H1 (cell line): Measurements from ENCODE around the gene CAMTA1. TPM values are rescaled to one million over a fixed set of nuclear protein-coding genes. Genes with fewer than 3 reads are reported as not detected.

Source experiments
- CTCF ChIA-PET: fragments of 300-600 bp; sonication (Branson Sonifier 250); formaldehyde crosslinking; loops from one replicate; lab custom pipeline; 2021; ENCODE audit not compliant: partially characterized antibody; lab: Charles Lee
- POLR2A ChIA-PET: fragments of 300-600 bp; sonication (Branson Sonifier 250); formaldehyde crosslinking; loops from one replicate; lab custom pipeline; 2021; ENCODE audit warnings: inconsistent platforms; ENCODE audit not compliant: partially characterized antibody; lab: Charles Lee
- DNase-seq, 2 experiments: peaks; one replicate each; pipeline versions ENCODE4 v3.0.0 to v3.0.0-alpha.2; 2010 to 2022; ENCODE audit warnings: low spot score in 2 of 2, low read depth in 1 of 2, mixed read lengths in 1 of 2
- FAIRE-seq: peaks from 2 replicates; lab custom pipeline; 2011; peaks lifted over from hg19 to GRCh38; lab: Jason Lieb, UNC
- H2AFZ ChIP-seq: 2 replicates; pipeline ENCODE4 v1.8.1; 2012; ENCODE audit warnings: low read length, inconsistent platforms
- H2AK5ac ChIP-seq: 2 replicates; pipeline ENCODE4 v1.6.1; 2013; ENCODE audit warnings: low read depth, low read length
- H2BK120ac ChIP-seq: replicated peaks from 2 replicates; pipeline ENCODE3; 2013; ENCODE audit warnings: low read depth, low read length, inconsistent platforms
- H2BK12ac ChIP-seq: 2 replicates; pipeline ENCODE4 v1.6.1; 2013; ENCODE audit warnings: low read depth, low read length
- H2BK15ac ChIP-seq: 2 replicates; pipeline ENCODE4 v1.6.1; 2013; ENCODE audit warnings: low read length
- H2BK20ac ChIP-seq: 2 replicates; pipeline ENCODE4 v1.6.1; 2013; ENCODE audit warnings: low read length
- H2BK5ac ChIP-seq: 2 replicates; pipeline ENCODE4 v1.6.1; 2013; ENCODE audit warnings: low read depth, low read length
- H3K14ac ChIP-seq: 2 replicates; pipeline ENCODE4 v1.6.1; 2013; ENCODE audit warnings: inconsistent platforms; ENCODE audit not compliant: insufficient read length
- H3K18ac ChIP-seq: 2 replicates; pipeline ENCODE4 v1.6.1; 2013; ENCODE audit warnings: low read length; ENCODE audit errors: extremely low read depth
- H3K23ac ChIP-seq: 2 replicates; pipeline ENCODE4 v1.6.1; 2013; ENCODE audit warnings: inconsistent platforms; ENCODE audit not compliant: insufficient read length
- H3K23me2 ChIP-seq: 2 replicates; pipeline ENCODE4 v1.6.1; 2013; ENCODE audit warnings: low read depth, low read length
- H3K27ac ChIP-seq: 2 replicates; pipeline ENCODE4 v1.6.1; 2011; ENCODE audit warnings: low read depth, low read length, inconsistent platforms
- H3K27me3 ChIP-seq, 4 experiments: replicated peaks in 1 of 4; 1 replicate in 1 of 4; 2 replicates in 3 of 4; pipeline versions ENCODE4 v1.6.1 to v1.8.1; 2011 to 2013; ENCODE audit warnings: low read length in 3 of 4, mild to moderate bottlenecking in 3 of 4, inconsistent platforms in 2 of 4, mixed read lengths in 2 of 4, moderate library complexity in 1 of 4; ENCODE audit not compliant: control insufficient read depth in 3 of 4, insufficient read depth in 3 of 4; ENCODE audit errors: extremely low read depth in 1 of 4
- H3K36me3 ChIP-seq, 4 experiments: 2 replicates each; pipeline versions ENCODE4 v1.6.1 to v1.8.1; 2011 to 2013; ENCODE audit warnings: mild to moderate bottlenecking in 4 of 4, low read length in 3 of 4, moderate library complexity in 2 of 4, control low read depth in 1 of 4, inconsistent platforms in 1 of 4; ENCODE audit not compliant: insufficient read depth in 4 of 4, control insufficient read depth in 2 of 4
- H3K4ac ChIP-seq: replicated peaks from 2 replicates; pipeline ENCODE3; 2013; ENCODE audit warnings: low read length, low read depth, mixed read lengths, inconsistent platforms; ENCODE audit not compliant: insufficient read length
- H3K4me1 ChIP-seq, 4 experiments: replicated peaks in 1 of 4; 1 replicate in 1 of 4; 2 replicates in 3 of 4; pipeline versions ENCODE4 v1.6.1 to v1.8.1; 2011 to 2013; ENCODE audit warnings: low read length in 3 of 4, inconsistent platforms in 2 of 4, mixed read lengths in 1 of 4; ENCODE audit not compliant: insufficient read depth in 4 of 4, control insufficient read depth in 3 of 4
- H3K4me2 ChIP-seq, 2 experiments: 2 replicates each; pipeline versions ENCODE4 v1.6.1 to v1.8.1; 2011 to 2013; ENCODE audit warnings: low read depth in 2 of 2, low read length in 2 of 2, control low read depth in 1 of 2, inconsistent platforms in 1 of 2, mild to moderate bottlenecking in 1 of 2; ENCODE audit not compliant: insufficient read depth in 1 of 2
- H3K4me3 ChIP-seq, 4 experiments: fragments of 200-600, 300-600 bp in 1 of 4; sonication (generic), shearing (Covaris generic), sonication (Bioruptor Twin) in 1 of 4; 2 replicates each; pipeline versions ENCODE4 v1.5.1 to v1.8.1; 2011 to 2016; ENCODE audit warnings: low read length in 4 of 4, low read depth in 3 of 4, control low read depth in 2 of 4, inconsistent platforms in 2 of 4, mild to moderate bottlenecking in 2 of 4, mixed read lengths in 1 of 4, moderate library complexity in 1 of 4; ENCODE audit not compliant: insufficient read depth in 2 of 4; ENCODE audit errors: extremely low read depth in 1 of 4
- H3K56ac ChIP-seq: replicated peaks from 2 replicates; pipeline ENCODE3; 2013; ENCODE audit warnings: low read depth, mild to moderate bottlenecking, mixed read lengths, low read length, inconsistent platforms; ENCODE audit not compliant: insufficient read length
- H3K79me1 ChIP-seq: 2 replicates; pipeline ENCODE4 v1.6.1; 2013; ENCODE audit warnings: low read depth, low read length, control low read depth
- H3K79me2 ChIP-seq, 2 experiments: 2 replicates each; pipeline versions ENCODE4 v1.6.1 to v1.8.1; 2012 to 2013; ENCODE audit warnings: low read length in 2 of 2, mild to moderate bottlenecking in 2 of 2, inconsistent platforms in 1 of 2; ENCODE audit not compliant: insufficient read depth in 2 of 2, control insufficient read depth in 1 of 2
- H3K9ac ChIP-seq, 4 experiments: replicated peaks in 1 of 4; 1 replicate in 1 of 4; 2 replicates in 3 of 4; pipeline versions ENCODE4 v1.6.1 to v1.8.1; 2011 to 2013; ENCODE audit warnings: low read depth in 3 of 4, low read length in 3 of 4, control low read depth in 2 of 4, mild to moderate bottlenecking in 2 of 4, moderate library complexity in 2 of 4, inconsistent platforms in 1 of 4; ENCODE audit errors: extremely low read depth in 1 of 4
- H3K9me3 ChIP-seq, 2 experiments: 2 replicates each; pipeline versions ENCODE4 v1.6.1 to v1.8.1; 2012 to 2013; ENCODE audit warnings: mild to moderate bottlenecking in 2 of 2, moderate library complexity in 2 of 2, control low read depth in 1 of 2, inconsistent platforms in 1 of 2, low read depth in 1 of 2, low read length in 1 of 2, mixed read lengths in 1 of 2; ENCODE audit not compliant: insufficient read depth in 2 of 2
- H4K20me1 ChIP-seq, 2 experiments: replicated peaks in 1 of 2; 2 replicates each; pipeline versions ENCODE3 to v1.8.1; 2011 to 2013; ENCODE audit warnings: inconsistent platforms in 2 of 2, low read length in 2 of 2, mild to moderate bottlenecking in 1 of 2; ENCODE audit not compliant: insufficient read depth in 2 of 2, control insufficient read depth in 1 of 2
- H4K5ac ChIP-seq: 2 replicates; pipeline ENCODE4 v1.6.1; 2013; ENCODE audit warnings: low read length, low read depth, mixed read lengths, inconsistent platforms; ENCODE audit not compliant: insufficient read length
- H4K8ac ChIP-seq: 2 replicates; pipeline ENCODE4 v1.8.0; 2013; ENCODE audit warnings: mild to moderate bottlenecking, moderate library complexity, low read length, inconsistent platforms; ENCODE audit not compliant: insufficient read depth; ENCODE audit errors: extremely low read depth
- H4K91ac ChIP-seq: replicated peaks from 2 replicates; pipeline ENCODE3; 2013; ENCODE audit warnings: low read length, mixed read lengths, inconsistent platforms; ENCODE audit not compliant: insufficient read length
- ATF2 ChIP-seq: IDR thresholded peaks from 2 replicates; pipeline ENCODE4 v1.6.1; 2012; ENCODE audit warnings: low read length, inconsistent platforms
- CHD2 ChIP-seq: IDR thresholded peaks from 2 replicates; pipeline ENCODE4 v1.6.1; 2012; ENCODE audit warnings: low read length, improper control_type of control experiment
- CTBP2 ChIP-seq: IDR thresholded peaks from 2 replicates; pipeline ENCODE4 v1.7.0; 2011; ENCODE audit warnings: borderline replicate concordance, mild to moderate bottlenecking, moderate library complexity, mixed read lengths, low read length; ENCODE audit not compliant: insufficient read depth, insufficient read length
- MAFK ChIP-seq: IDR thresholded peaks from 2 replicates; pipeline ENCODE4 v1.6.1; 2012; ENCODE audit warnings: low read depth, mild to moderate bottlenecking, improper control_type of control experiment, low read length
- MAX ChIP-seq: IDR thresholded peaks from 2 replicates; pipeline ENCODE4 v1.6.1; 2012; ENCODE audit warnings: inconsistent platforms
- NANOG ChIP-seq: IDR thresholded peaks from 2 replicates; pipeline ENCODE4 v1.6.1; 2011; ENCODE audit warnings: low read length, low read depth, mild to moderate bottlenecking, inconsistent platforms; ENCODE audit not compliant: insufficient read depth, poor library complexity, severe bottlenecking
- NRF1 ChIP-seq: IDR thresholded peaks from 2 replicates; pipeline ENCODE4 v1.6.1; 2011; ENCODE audit warnings: mild to moderate bottlenecking, low read depth, low read length, improper control_type of control experiment
- SIRT6 ChIP-seq: IDR thresholded peaks from one replicate; pipeline ENCODE4 v1.7.1; 2012; ENCODE audit warnings: low read length, inconsistent platforms
- TAF1 ChIP-seq: IDR thresholded peaks from 2 replicates; pipeline ENCODE4 v1.6.1; 2011; ENCODE audit warnings: mild to moderate bottlenecking, low read depth, low read length
- USF2 ChIP-seq: IDR thresholded peaks from 2 replicates; pipeline ENCODE4 v1.6.1; 2011; ENCODE audit warnings: low read length, improper control_type of control experiment
- ZNF274 ChIP-seq: IDR thresholded peaks from 2 replicates; pipeline ENCODE4 v1.7.0; 2012; ENCODE audit warnings: low read length, borderline replicate concordance; ENCODE audit errors: extremely low read depth
- WGBS, 2 experiments: shearing (Covaris generic) in 1 of 2; methylation state at CpG; one replicate each; pipeline versions ENCODE4 v1.1.6 to v1.1.7; 2013 to 2015; ENCODE audit warnings: low lambda C conversion rate in 2 of 2, mixed read lengths in 2 of 2, inconsistent platforms in 1 of 2, low coverage in 1 of 2, missing lambda C conversion rate in 1 of 2; ENCODE audit not compliant: insufficient replicate concordance in 2 of 2, insufficient coverage in 1 of 2, insufficient read length in 1 of 2; ENCODE audit errors: extremely low coverage in 1 of 2, missing lambda C conversion rate in 1 of 2; 5-methylcytosine and 5-hydroxymethylcytosine counted together
- polyA plus RNA-seq, 7 experiments: library from polyadenylated mRNA; depleted of rRNA in 3 of 7; stranded (reverse) in 5 of 7; unstranded in 2 of 7; fragments of >200 nt in 5 of 7; fragments of 200-250 nt in 2 of 7; gene quantifications; 1 replicate in 5 of 7; 2 replicates in 1 of 7; 4 replicates in 1 of 7; pipeline versions ENCODE4 v1.2.1 to v1.2.3, GENCODE V29; 2011 to 2013; ENCODE audit warnings: missing spikeins in 2 of 7, mixed read lengths in 2 of 7
- total RNA-seq: library from RNA; stranded (reverse); fragmentation: NEBNext Ultra II Directional; extraction: Animal tissue kit (Norgen Biotek cat#: 25700); gene quantifications from 2 replicates; pipeline ENCODE4 v1.2.1, GENCODE V29; 2021

The CAMTA1 gene
- total and polyA plus RNA-seq, 2 of the 8 experiments (the other 6 are each of a cell fraction or from before 2014, with no cell fraction given), result 65.0 to 119 TPM

- Histone ChIP-seq H3K79me2 (peaks cover 3 to 56% of the 10 kb centered on the region in 2 experiments), H3K9ac (no peak overlapping the region), H3K79me1 (peaks cover 13% of the 10 kb centered on the region), H4K8ac (no peak overlapping the region), H3K14ac (no peak overlapping the region), H4K20me1 (peaks cover 0 to 4% of the 10 kb centered on the region in 2 experiments), H3K23me2 (no peaks in the 10 kb centered on the region), H2AK5ac (no peak overlapping the region), H3K27ac (no peak overlapping the region), H3K18ac (no peak overlapping the region), H2BK12ac (no peak overlapping the region), H3K4ac (no peak overlapping the region), H2BK5ac (no peak overlapping the region), H3K4me3 (no peak overlapping the region), H4K5ac (no peak overlapping the region), H3K4me2 (no peak overlapping the region), H3K56ac (no peak overlapping the region), H2BK120ac (no peak overlapping the region), H2BK20ac (no peak overlapping the region), H3K4me1 (no peaks in the 10 kb centered on the region), H3K36me3 (peaks cover 0 to 4% (median 0%) of the 10 kb centered on the region in 4 experiments; a peak in 1 of 8 replicates), H4K91ac (no peak overlapping the region), H3K23ac (no peak overlapping the region), H2BK15ac (no peak overlapping the region), H3K27me3 (no peaks in the 10 kb centered on the region), H3K9me3 (no peaks in the 10 kb centered on the region), H2AFZ (no peak overlapping the region)
- DNase-seq, result no peak
- CTCF ChIA-PET, result interaction anchor here (0.8 to 1.2 kb wide), 2 partner anchors 81 to 104 kb away, joined by 3 read pairs; no protein-coding TSS in a partner anchor
- WGBS, 2 experiments, result 85% methylated on average over 1 of the region's 1 CpG; no CpG with 5 or more reads in 1 of the 2 experiments
- no peak for FAIRE-seq
- POLR2A ChIA-PET, result no interaction called here
- no peak for TF ChIP-seq NRF1
- no peak for TF ChIP-seq CHD2
- no peak for TF ChIP-seq NANOG
- no peak for TF ChIP-seq TAF1
- no peak for TF ChIP-seq MAFK
- no peak for TF ChIP-seq SIRT6
- no peak for TF ChIP-seq CTBP2
- no peak for TF ChIP-seq ZNF274
- no peak for TF ChIP-seq USF2
- no peak for TF ChIP-seq MAX
- TF ChIP-seq ATF2, result no peak
These were observed 46.1 kb downstream of the CAMTA1 start for GRCh38 chr1:6831366-6831765.
